Calu3 (cell line): ENCODE measurements around the gene C3orf85. TPM values are rescaled to one million over a fixed set of nuclear protein-coding genes. Genes with fewer than 3 reads are reported as not detected.

Source experiments
- BruUV-seq: library from RNA; stranded (reverse); fragments of 400-500 nt; replicated peaks from 2 replicates; lab custom pipeline; 2021; lab: Mats Ljungman, UMichigan
- CTCF ChIA-PET: fragments of 300-600 bp; sonication (Branson Sonifier 250); formaldehyde crosslinking; loops from one replicate; lab custom pipeline; 2022; ENCODE audit warnings: antibody characterized with exemption; lab: Charles Lee
- DNase-seq: peaks from one replicate; pipeline ENCODE4 v3.0.0; 2022
- H3K27ac Mint-ChIP-seq: one replicate; pipeline ENCODE4 v1.8.0; 2022; ENCODE audit warnings: mixed read lengths; ENCODE audit not compliant: unreplicated experiment
- H3K27me3 Mint-ChIP-seq: one replicate; pipeline ENCODE4 v1.8.0; 2022; ENCODE audit warnings: mixed read lengths; ENCODE audit not compliant: unreplicated experiment
- H3K36me3 Mint-ChIP-seq: one replicate; pipeline ENCODE4 v1.8.0; 2022; ENCODE audit warnings: mild to moderate bottlenecking, moderate library complexity, mixed read lengths; ENCODE audit not compliant: insufficient read depth, unreplicated experiment
- H3K4me1 Mint-ChIP-seq: one replicate; pipeline ENCODE4 v1.8.0; 2022; ENCODE audit warnings: mild to moderate bottlenecking, low read depth, mixed read lengths; ENCODE audit not compliant: unreplicated experiment
- H3K4me3 Mint-ChIP-seq: one replicate; pipeline ENCODE4 v1.8.0; 2022; ENCODE audit warnings: mild to moderate bottlenecking, low read depth, moderate library complexity, mixed read lengths; ENCODE audit not compliant: unreplicated experiment
- H3K9me3 Mint-ChIP-seq: one replicate; pipeline ENCODE4 v1.8.0; 2022; ENCODE audit warnings: low read depth, mixed read lengths; ENCODE audit not compliant: unreplicated experiment
- intact Hi-C: fragments of 100-400 bp; cut with micrococcal nuclease; formaldehyde crosslinking; loops from one replicate; pipeline ENCODE4 v1.10.0; 2022; ENCODE audit not compliant: unreplicated experiment
- total RNA-seq: library from RNA; stranded (reverse); gene quantifications from 2 replicates; pipeline ENCODE4 v1.2.3, GENCODE V29; 2022
- TF ChIP-seq, protein P1 (sequence below): fragments of 200-600 bp; IDR thresholded peaks from one replicate; pipeline ENCODE4 v1.8.0; 2022; ENCODE audit warnings: antibody characterized with exemption; ENCODE audit not compliant: unreplicated experiment

The C3orf85 gene
- total RNA-seq, 1 experiment from 2014 or later: not detected

DNA sequence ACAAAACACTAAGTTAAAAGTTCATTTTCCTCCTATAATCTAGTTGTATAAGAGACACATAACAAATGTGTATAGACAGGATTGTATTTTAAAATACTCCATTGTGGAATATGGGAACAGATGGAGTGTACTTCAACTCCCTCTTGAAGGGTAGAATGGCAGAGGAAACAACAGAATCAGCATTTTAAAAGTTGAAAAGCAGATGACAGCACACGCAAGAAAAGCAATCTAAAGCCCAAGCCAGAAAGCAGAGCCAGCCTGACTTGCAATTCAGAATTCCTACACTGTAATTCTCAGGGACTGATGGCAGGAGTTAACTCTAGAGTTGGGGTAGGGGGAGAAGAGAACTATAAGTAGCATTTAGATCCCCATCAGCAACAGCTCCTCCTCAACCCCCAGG lies 41.4 kb upstream of the C3orf85 start:
- no peak for DNase-seq
- CTCF ChIA-PET: interaction anchor here (1.3 kb wide), 1 partner anchor 40 kb away, joined by 3 read pairs; no protein-coding TSS in a partner anchor
- Mint-ChIP-seq H3K27me3 (no peaks in the 10 kb centered on the region), H3K9me3 (no peaks in the 10 kb centered on the region), H3K4me1 (no peaks in the 10 kb centered on the region), H3K4me3 (no peak overlapping the region), H3K27ac (no peak overlapping the region), H3K36me3 (no peaks in the 10 kb centered on the region)
- BruUV-seq: no TSS peak
- intact Hi-C loops: loop anchor here (10.0 kb wide), 1 partner anchor 130 kb away; no protein-coding TSS in a partner anchor
- TF ChIP-seq, protein P1, sequence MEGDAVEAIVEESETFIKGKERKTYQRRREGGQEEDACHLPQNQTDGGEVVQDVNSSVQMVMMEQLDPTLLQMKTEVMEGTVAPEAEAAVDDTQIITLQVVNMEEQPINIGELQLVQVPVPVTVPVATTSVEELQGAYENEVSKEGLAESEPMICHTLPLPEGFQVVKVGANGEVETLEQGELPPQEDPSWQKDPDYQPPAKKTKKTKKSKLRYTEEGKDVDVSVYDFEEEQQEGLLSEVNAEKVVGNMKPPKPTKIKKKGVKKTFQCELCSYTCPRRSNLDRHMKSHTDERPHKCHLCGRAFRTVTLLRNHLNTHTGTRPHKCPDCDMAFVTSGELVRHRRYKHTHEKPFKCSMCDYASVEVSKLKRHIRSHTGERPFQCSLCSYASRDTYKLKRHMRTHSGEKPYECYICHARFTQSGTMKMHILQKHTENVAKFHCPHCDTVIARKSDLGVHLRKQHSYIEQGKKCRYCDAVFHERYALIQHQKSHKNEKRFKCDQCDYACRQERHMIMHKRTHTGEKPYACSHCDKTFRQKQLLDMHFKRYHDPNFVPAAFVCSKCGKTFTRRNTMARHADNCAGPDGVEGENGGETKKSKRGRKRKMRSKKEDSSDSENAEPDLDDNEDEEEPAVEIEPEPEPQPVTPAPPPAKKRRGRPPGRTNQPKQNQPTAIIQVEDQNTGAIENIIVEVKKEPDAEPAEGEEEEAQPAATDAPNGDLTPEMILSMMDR: no peak

DNA sequence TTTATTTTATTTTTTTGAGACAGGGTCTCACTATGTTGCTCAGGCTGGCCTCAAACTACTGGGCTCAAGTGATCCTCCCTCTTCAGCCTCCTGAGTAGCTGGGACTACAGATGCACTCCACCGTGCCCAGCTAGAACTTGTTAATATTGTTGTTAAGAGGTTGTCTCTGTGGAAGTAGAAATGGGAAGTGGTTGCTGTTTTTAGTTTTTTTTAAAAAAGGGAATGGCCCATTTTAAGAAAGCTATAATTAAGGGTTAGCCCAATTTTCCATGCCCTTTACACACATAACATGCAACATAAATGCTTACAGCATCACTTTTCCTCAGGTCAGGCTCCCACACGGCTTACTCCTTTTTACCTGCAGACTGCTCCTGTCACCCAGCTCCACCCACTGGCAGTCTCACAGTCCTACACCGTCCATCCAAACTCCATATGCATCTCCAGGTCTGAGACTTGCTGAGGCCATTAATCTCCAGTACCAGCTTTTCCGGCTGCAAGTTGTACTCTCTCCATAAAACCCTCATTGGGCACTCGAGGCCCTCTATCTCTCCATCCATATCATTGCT lies 38.4 kb upstream of the C3orf85 start:
- TF ChIP-seq, protein P1: peak; percentile 36
- DNase-seq: peak; percentile 60
- no peaks in the 10 kb centered on the region for H3K9me3 Mint-ChIP-seq
- H3K4me3 Mint-ChIP-seq: no peak overlapping the region
- intact Hi-C loops: loop anchor here (10.0 kb wide), 1 partner anchor 127 kb away; no protein-coding TSS in a partner anchor
- BruUV-seq: no TSS peak
- no peaks in the 10 kb centered on the region for H3K36me3 Mint-ChIP-seq
- H3K27me3 Mint-ChIP-seq: no peaks in the 10 kb centered on the region
- H3K27ac Mint-ChIP-seq: no peak overlapping the region
- CTCF ChIA-PET: interaction anchor here (0.8 kb wide), 1 partner anchor 34 kb away, joined by 6 read pairs; no protein-coding TSS in a partner anchor
- H3K4me1 Mint-ChIP-seq: no peaks in the 10 kb centered on the region

DNA sequence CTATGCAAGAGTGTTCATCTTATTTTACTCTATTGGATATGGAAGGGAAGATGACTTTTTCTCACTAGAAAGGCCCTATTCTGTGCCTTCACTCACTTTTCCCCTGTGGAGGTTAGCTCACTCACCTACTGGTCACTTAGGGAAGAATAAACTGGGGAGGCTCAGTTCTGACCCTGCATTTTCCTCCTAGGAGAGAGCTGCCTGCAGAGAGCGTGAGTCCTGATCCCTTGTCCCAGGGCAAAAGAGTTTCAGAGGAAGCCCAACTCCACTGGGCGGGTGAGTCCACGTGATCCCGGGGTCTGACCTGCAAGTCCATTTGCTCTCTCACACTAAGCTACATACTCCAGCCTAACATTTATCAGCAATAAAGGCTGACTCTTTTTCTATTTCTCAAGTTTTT lies 26.9 kb upstream of the C3orf85 start:
- TF ChIP-seq, protein P1: no peak
- intact Hi-C loops: no loop called here
- Mint-ChIP-seq H3K4me1 (no peaks in the 10 kb centered on the region), H3K4me3 (no peak overlapping the region), H3K36me3 (no peaks in the 10 kb centered on the region), H3K27me3 (no peaks in the 10 kb centered on the region), H3K27ac (no peak overlapping the region), H3K9me3 (no peaks in the 10 kb centered on the region)
- no TSS peak for BruUV-seq
- CTCF ChIA-PET: interaction anchor here (1.0 kb wide), 1 partner anchor 116 kb away, joined by 3 read pairs; no protein-coding TSS in a partner anchor
- DNase-seq: no peak

DNA sequence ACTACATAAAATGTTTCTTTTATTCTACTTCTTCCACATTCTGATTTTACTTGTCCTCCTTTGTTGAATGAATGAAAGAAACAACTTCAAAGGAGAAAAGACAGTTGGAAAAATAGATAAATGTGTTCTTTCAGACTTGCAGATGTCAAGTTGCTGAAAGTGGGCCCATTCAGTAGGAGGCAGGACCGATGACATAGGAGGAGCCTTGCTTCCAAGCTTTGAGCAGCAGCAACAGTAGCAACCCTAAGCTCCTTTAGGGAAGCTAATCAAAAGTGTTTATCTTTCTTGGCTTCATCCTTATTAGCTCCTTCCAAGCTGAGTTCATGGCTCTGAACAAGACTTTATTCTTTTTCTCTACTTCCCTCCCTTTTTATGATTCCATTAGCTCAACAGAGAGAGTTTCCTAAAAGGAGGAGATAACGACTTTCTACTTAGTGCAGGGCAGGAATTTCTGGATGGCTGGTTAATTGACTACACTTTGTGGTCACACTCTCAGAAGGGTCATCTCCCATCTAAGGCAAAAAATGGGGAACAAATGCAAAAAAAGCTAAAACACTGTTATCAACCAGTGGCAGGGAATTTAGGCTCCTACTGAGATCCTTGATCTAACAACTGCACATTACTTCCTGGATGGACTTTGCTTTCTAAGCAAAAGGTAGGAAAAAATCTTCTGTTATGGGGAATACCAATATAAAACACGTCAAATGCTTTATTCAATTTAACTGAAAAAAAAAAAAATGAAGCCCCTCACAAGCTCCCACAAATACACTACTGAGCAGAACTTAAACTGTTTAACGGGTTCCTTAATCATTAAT lies 23.4 kb upstream of the C3orf85 start:
- no peak for DNase-seq
- CTCF ChIA-PET: no interaction called here
- Mint-ChIP-seq H3K27ac (no peak overlapping the region), H3K27me3 (no peaks in the 10 kb centered on the region), H3K4me1 (peaks cover 8% of the 10 kb centered on the region), H3K9me3 (no peaks in the 10 kb centered on the region), H3K36me3 (no peaks in the 10 kb centered on the region), H3K4me3 (no peak overlapping the region)
- no TSS peak for BruUV-seq
- TF ChIP-seq, protein P1: no peak
- intact Hi-C loops: no loop called here
